ENCODE results near the gene NDFIP1.

Gene NDFIP1

DNA sequence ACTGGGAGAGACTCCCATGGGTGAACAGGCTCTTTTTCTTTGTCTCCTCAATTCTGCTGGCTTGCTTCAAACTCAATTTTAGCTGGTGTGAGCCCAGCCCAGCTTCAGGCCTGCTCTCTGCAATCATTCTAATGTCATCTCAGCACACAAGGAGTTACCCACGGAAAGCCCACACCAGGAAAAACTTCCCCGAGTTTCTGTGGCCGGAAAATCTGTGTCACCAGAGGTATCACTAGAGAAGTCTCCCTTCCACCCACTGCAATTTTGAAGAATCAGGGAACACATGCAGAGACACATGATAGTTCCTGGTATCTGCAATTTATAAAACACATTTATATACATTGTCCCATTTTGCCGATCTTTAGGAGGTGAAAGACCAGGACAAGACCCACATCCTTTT is 13.5 kb upstream of the NDFIP1 start:
- DNase-seq, result peak; percentile 80 to 81

GRCh38 chr5:142095651-142096330 is 12.8 kb upstream of the NDFIP1 start:
- peak; percentile 86 to 87 for DNase-seq

DNA sequence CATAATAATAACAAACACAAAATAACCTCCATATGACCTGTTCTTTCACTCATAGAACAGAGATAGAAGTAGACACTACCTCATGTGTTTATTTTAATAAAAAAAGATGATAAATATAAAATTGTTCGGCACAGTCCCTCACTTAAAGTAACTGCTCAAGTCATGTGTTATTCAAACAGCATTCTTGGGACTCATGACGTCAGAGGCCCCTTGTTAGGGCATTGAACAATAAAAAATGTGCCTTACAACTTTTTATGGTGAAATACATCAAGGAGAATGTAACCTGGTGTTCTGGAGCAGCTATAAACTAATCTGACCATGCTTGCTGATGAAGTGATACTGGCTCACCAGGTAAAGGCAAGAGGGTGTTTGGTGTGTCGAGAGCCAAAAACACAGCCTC is 12.2 kb upstream of the NDFIP1 start:
- no peak for DNase-seq

DNA sequence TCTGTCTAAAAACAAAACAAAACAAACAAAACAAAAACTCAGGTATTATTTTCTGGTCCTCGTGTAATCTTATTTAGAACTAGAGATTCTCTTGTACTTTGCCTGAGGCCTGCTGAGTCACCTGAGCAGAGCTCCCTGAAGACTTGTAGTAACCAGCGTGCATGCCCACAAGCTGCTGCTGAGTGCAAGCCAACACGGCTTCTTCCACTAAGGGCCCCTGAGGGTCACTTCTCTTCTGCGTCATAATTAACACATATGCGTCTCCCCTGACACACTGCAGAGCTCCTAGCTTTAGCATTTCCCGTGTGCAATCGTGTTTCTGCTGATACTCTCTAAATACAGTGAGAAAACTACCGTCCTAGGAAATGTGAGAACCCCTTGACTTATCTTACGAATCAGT is 10.9 kb upstream of the NDFIP1 start:
- peak in 1 of 2 experiments; percentile 50 for DNase-seq

- DNase-seq, result no peak
These were observed 10.3 kb upstream of the NDFIP1 start for GRCh38 chr5:142098275-142098674.

- no peak for DNase-seq
These were observed 9.6 kb upstream of the NDFIP1 start for GRCh38 chr5:142098931-142099330.

DNA sequence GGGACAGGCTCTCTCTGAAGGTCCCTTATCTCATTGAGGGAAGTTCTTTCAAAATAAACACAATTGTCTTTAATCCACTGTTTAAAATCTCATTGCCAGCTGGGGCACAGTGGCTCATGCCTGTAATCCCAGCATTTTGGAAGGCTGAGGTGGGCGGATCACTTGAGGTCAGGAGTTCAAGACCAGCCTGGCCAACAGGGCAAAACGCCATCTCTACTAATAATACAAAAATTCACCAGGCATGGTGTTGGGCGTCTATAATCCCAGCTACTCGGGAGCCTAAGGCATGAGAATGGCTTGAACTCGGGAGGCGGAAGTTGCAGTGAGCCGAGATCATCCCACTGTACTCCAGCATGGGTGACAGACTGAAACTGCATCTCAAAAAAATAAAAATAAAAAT is 8.3 kb upstream of the NDFIP1 start:
- no peak for DNase-seq

- no peak for DNase-seq
These were observed 5.4 kb upstream of the NDFIP1 start for GRCh38 chr5:142102980-142103740.

- DNase-seq, result no peak
These were observed 4.1 kb upstream of the NDFIP1 start for GRCh38 chr5:142104491-142104890.

DNA sequence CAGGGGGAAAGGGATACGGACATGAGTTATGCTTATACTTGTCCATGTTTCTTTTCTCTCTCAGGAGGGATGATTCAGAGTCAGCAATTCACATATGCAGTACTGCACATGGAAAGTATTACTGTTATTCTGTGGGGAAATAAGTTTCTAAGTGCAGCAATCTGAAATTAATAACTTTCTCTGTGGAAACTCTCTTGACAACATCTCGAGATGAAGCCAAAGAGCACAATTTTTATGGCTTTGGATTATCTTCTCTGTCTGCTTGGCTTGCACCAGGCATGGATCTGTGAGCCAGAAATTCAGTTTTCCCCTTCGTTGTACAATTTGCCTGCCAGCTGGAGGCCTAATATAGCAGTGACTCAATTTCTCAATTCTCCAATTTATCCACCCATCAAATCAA is 2.5 kb upstream of the NDFIP1 start:
- DNase-seq, result no peak

DNA sequence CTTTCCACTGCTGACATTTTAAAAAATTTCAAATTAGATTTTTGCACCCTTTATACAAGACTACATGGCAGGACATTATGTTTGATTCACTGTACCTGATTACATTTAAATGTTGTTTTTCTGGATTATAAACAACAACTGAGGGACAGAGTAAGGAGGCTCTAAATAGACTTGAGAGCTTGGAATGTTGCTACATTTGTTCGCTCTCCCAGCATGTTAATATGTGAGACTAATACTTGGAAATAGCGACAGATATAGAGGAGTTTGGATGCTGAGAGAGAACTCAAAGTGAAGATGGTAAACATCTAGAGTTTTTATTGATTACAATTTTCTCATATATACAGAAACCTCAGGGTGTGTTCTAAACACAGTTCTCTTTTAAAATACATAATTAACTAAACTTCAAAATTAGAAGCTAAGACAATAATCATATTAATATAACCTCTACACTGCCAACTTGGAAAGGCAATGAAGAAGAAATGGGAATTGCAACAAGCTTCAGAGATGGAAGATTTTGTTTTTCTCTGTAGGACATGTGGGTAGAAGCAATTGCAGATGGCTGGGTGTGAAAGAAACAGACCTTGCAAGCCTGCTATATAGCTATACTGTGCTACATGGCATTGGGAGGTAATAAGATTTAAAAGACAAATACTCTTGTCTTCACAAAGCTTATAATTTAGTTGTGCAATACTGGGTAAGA is 1.4 kb upstream of the NDFIP1 start:
- no peak for DNase-seq

DNA sequence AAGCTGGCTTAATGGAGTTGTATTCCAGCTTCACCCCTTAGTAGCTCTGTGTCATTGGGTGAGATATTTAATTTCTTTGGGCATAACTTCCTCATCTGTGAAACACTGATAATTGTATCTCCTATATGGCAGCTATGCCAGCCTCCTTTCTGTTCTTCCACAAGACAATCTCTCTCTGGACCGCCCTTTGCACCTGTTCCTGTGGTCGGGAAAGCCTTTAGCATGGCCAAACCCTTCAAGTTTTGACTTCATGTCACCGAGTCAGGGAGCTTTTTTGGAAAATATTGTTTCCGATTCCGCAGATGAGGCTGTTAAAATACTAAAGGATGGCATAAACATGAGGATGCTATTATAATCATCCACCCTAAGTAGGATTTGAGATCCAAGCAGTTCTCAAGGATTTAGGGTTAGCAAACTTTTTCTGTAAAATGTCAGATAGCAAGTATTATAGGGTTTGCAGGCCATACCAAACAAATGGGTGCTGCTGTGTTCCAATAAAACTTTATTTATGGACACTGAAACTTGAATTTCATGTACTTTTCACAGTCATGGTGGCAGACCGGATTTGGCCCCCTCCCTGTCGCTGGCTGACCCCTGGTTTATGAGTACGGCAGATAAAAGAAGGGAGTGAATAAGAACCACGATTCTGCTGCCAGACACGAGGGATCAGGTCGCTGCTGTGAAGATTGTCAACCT is 695 bp upstream of the NDFIP1 start:
- DNase-seq, result no peak

DNA sequence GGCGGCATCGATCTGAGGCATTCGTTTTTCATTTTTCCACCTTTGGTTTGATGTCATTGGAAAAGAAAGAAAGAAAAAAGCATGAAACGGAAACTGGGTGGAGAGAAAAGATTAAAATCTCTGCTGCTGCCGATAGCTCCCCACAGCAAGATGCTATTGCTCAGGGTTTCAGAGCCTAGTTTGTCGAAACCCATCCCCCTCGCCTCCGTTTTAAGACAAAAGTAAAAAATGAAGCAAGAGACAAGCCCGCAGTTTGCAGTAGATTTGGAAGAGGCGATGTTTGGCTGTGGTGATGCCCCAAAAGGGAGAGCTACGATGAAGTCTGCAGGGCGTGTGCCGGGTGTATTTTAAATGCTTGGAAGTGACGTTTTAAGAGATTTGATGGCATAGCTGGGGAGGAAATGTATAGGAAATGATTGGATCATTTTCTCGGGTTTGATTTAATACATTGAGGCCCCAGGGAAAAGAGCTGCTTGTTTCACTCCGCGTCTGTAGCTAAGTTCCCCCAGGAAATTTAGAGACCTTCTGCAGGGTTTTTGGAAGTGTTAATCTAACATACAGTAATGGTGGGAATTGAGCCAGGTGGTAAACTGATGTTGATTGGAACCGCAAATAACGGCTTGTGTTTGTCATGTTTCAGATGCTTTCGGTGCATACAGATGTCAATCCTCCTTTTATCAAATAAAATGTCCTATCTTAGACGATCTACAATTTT is 909 bp downstream of the NDFIP1 start:
- DNase-seq, result no peak

DNA sequence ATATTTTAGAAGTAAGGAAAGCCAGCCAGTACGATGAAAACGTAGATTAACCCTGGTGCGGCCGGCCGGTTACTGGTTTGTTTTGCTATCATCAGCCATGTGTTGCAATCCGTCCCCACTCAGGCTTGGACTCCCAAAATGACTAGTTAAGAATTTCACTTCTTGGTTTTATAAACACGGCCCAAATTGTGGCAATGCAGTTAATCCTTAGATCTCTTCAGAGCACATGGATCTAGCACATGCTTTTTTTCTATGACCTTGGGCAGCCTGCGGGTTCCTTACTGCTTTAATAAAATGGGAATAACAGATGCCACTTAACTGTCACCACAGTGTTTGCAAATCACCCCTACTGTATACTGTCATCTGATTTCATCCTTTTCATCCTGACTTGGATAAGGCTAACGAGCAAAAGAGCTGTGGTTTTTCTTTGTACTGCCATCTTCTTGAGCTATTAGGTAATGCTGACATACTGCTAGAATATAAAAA is 1.5 kb downstream of the NDFIP1 start:
- peak in 1 of 2 experiments; percentile 54 for DNase-seq

DNA sequence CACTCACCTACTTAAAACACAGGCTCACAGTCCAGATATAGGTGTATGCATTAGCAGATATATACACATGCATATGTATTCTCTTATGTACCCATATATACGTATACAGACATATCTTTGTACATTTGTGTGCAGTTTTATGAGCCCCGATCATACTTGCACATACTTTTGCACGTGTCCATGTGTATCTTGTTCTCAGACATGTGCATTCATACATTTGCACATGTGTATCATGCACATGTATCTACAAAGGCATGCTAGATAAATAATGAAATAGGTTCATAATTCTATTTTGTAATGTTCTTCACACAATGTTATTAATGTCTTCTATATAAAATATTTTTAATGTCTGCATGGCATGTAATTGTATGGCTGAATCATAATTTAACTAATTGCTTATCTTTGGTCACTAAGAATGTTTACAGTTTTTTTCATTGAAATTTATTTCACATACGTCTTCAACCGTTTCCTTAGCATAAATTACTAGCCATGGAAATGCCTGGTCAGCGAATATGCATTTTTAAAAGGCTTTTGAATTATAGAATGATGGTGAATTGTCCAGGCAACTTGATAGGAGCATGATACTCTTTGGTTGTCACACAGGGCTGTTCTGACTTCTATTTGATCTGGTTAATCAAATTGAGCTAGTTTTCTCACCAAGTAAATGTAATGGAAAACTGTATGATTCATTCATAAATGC is 2.6 kb downstream of the NDFIP1 start:
- no peak for DNase-seq

GRCh38 chr5:142114687-142115086 is 6.1 kb downstream of the NDFIP1 start:
- DNase-seq, result no peak

DNA sequence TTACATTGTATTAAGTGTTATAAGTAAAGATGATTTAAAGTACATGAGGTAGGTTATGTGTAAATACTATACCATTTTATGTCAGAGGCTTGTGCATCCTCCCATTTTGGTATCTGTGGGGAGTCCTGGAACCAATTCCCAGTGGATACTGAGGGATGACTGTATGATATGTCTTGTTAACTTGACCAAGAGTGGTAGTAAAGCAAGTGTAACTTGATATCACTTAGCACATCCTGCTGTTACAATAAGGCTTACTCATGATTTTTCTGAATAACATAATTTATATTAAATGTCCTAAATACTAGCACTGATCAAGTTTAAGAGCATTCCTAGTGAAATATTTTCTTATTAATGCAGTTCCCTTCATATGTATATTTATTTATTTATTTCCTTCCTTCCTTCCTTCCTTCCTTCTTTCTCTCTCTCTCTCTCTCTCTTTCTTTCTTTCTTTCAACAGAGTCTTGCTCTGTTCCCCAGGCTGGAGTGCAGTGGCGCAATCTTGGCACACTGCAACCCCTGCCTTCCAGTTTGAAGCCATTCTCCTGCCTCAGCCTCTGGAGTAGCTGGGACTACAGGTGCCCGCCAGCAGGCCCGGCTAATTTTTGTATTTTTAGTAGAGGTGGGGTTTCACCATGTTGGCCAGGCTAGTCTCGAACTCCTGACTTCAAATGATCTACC is 7.5 kb downstream of the NDFIP1 start:
- no peak for DNase-seq

DNA sequence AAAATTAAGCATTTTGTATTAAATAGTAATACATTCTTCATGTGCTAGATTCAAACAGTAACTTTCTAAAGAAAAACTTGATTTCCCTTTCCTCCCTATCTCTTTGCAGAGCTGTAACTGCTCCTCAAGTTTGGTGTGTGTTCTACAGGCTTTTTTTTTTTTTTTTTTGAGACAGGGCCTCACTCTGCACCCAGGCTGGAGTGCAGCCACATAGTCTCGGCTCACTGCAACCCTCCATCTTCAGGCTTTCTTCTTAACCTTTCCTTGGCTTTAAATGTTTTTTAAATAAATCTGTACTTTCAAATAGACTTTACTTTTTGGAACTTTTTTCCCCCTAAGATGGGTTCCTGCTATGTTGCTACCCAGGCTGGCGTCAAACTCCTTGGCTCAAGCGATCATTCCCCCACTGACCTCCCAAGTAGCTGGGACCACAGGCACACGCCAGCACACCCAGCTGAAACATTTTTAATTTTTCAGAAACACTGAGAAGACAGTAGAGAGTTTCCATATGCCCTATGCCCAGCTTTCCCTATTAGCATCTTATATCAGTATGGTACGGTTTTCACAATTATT is 9.1 kb downstream of the NDFIP1 start:
- DNase-seq, result no peak

- DNase-seq, result no peak
These were observed 9.6 kb downstream of the NDFIP1 start for GRCh38 chr5:142118155-142118686.

GRCh38 chr5:142119051-142119625 is 10.6 kb downstream of the NDFIP1 start:
- DNase-seq, result no peak
